ENCODE measurements around the gene PUM1.
A peak's percentile ranks its signal among the peaks of the same experiment; 100 is the strongest.
"Not testable (repeated sequence)": the region's sequence is repeated elsewhere in the genome, so short reads cannot be mapped to it uniquely, and the experiment has no call there.

PUM1 gene

GRCh38 chr1:30955448-30956015, 110.0 kb downstream of the PUM1 start:
- no peak for DNase-seq

- no peak for DNase-seq
These were observed 111.8 kb downstream of the PUM1 start for GRCh38 chr1:30953685-30954084.

- no peak for DNase-seq
These were observed 113.4 kb downstream of the PUM1 start for GRCh38 chr1:30952098-30952497.

- no peak for DNase-seq
These were observed 114.8 kb downstream of the PUM1 start for GRCh38 chr1:30950700-30951099.

GRCh38 chr1:30950053-30950452, 115.5 kb downstream of the PUM1 start:
- DNase-seq, result no peak

- not testable (repeated sequence) for DNase-seq
These were observed 116.1 kb downstream of the PUM1 start for GRCh38 chr1:30949487-30949838.

- DNase-seq, result not testable (repeated sequence)
These were observed 116.6 kb downstream of the PUM1 start for GRCh38 chr1:30948813-30949486.

GRCh38 chr1:30948278-30948677, 117.2 kb downstream of the PUM1 start:
- DNase-seq, result no peak

GRCh38 chr1:30947212-30947611, 118.3 kb downstream of the PUM1 start:
- no peak for DNase-seq

- DNase-seq, result no peak
These were observed 123.1 kb downstream of the PUM1 start for GRCh38 chr1:30942326-30942963.

- no peak for DNase-seq
These were observed 125.0 kb downstream of the PUM1 start for GRCh38 chr1:30940541-30940940.

GRCh38 chr1:30936541-30937171, 128.9 kb downstream of the PUM1 start:
- DNase-seq, result no peak

- DNase-seq, result not testable (repeated sequence)
These were observed 129.8 kb downstream of the PUM1 start for GRCh38 chr1:30935758-30936157.

- no peak for DNase-seq
These were observed 130.9 kb downstream of the PUM1 start for GRCh38 chr1:30934613-30935012.

GRCh38 chr1:30933874-30934252, 131.7 kb downstream of the PUM1 start:
- DNase-seq, result no peak

GRCh38 chr1:30930631-30931173, 134.8 kb downstream of the PUM1 start:
- DNase-seq, result no peak

- no peak for DNase-seq
These were observed 135.5 kb downstream of the PUM1 start for GRCh38 chr1:30929944-30930525.

GRCh38 chr1:30929135-30929889, 136.2 kb downstream of the PUM1 start:
- DNase-seq, result peak; percentile 66

- no peak for DNase-seq
These were observed 136.8 kb downstream of the PUM1 start for GRCh38 chr1:30928789-30929134.

- DNase-seq, result no peak
These were observed 137.3 kb downstream of the PUM1 start for GRCh38 chr1:30928171-30928570.

GRCh38 chr1:30927448-30927847, 138.1 kb downstream of the PUM1 start:
- no peak for DNase-seq

GRCh38 chr1:30923597-30923996, 141.9 kb downstream of the PUM1 start:
- DNase-seq, result no peak

- DNase-seq, result no peak
These were observed 144.7 kb downstream of the PUM1 start for GRCh38 chr1:30920827-30921226.
